ENCODE data around the gene RNF113B. TPM values are rescaled to one million over a fixed set of nuclear protein-coding genes. Genes with fewer than 3 reads are reported as not detected.

Gene RNF113B
- total RNA-seq, 4 donors from 2014 or later: not detected

- DNase-seq: peak in 1 of 3 donors; percentile 55
- TF ChIP-seq CTCF (IDR thresholded peaks at IDR 0.05) (no peak), POLR2A (IDR thresholded peaks at IDR 0.05) (no peak)
Measured at GRCh38 chr13:98143157-98143553, 33.9 kb downstream of the RNF113B start.

DNA sequence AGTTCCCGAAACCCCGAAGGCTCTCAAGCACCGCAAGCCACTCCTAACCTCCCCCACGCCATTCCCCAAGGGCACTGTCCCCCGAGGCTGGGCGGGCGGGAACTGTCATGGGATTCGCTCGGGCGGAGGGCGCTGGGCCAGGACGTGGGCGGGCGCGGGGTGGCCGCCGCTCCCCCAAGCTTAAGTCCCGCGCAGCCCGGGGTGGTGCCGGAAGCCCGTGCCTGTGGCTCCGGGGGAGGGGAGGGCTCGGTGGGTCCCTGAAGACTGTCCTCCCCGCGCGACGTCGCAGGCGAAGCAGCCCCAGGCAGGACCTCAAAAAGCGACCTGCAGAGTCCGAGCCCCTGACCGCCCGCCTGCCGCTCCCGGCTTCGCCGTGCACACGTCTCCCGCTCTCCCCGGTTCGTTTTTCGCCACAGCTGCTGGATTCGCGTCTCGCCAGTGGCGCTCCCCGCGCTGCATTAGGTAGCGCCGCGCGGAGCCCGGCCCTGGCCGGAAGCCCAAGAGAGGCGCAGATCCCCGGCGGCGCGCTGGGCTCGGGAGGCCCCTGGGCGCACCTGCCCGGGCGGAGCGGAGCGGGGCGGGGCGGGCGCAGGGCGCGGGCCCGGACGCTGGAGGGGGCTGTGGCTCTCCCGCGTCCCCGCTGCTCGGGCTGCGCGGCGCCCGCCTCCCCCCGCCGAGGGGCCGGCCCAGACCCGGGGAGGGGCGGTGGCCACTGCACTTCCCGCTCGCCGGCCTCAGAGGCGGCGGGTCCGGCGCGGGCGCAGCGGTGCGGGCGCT lies 34.5 kb downstream of the RNF113B start, which contains the start of gene FARP1:
FARP1 (plus strand) TSS at position 715 of the 777 bp plus-strand sequence. CDS start 70,149 bp downstream, outside the sequence.
- Histone ChIP-seq H3K9me3 (no peaks in the 10 kb centered on the region), H3K4me3 (peak within 1 kb of the TSS; percentile 41 to 73 (median 60)), H3K36me3 (no peaks in the 10 kb centered on the region), H3K4me1 (peaks cover 0 to 9% (median 0%) of the 10 kb centered on the region in 4 donors), H3K27me3 (no peaks in the 10 kb centered on the region), H3K27ac (peak within 1 kb of the TSS; percentile 36 to 78 (median 54))
- peak in 2 of 3 donors; percentile 65 to 77 for DNase-seq
- TF ChIP-seq CTCF (IDR thresholded peaks at IDR 0.05): peak in 3 of 6 experiments; percentile 36 to 54 (median 44)
- TF ChIP-seq POLR2A (IDR thresholded peaks at IDR 0.05): no peak

More at GRCh38 chr13:98143157-98143553, 33.9 kb downstream of the RNF113B start:
- Histone ChIP-seq H3K4me3 (peak overlapping the region; percentile 41 to 73 (median 60)), H3K27ac (peak overlapping the region; percentile 36 to 78 (median 54)), H3K27me3 (no peaks in the 10 kb centered on the region), H3K36me3 (no peaks in the 10 kb centered on the region), H3K4me1 (peaks cover 0 to 9% (median 0%) of the 10 kb centered on the region in 4 donors), H3K9me3 (no peaks in the 10 kb centered on the region)

DNA sequence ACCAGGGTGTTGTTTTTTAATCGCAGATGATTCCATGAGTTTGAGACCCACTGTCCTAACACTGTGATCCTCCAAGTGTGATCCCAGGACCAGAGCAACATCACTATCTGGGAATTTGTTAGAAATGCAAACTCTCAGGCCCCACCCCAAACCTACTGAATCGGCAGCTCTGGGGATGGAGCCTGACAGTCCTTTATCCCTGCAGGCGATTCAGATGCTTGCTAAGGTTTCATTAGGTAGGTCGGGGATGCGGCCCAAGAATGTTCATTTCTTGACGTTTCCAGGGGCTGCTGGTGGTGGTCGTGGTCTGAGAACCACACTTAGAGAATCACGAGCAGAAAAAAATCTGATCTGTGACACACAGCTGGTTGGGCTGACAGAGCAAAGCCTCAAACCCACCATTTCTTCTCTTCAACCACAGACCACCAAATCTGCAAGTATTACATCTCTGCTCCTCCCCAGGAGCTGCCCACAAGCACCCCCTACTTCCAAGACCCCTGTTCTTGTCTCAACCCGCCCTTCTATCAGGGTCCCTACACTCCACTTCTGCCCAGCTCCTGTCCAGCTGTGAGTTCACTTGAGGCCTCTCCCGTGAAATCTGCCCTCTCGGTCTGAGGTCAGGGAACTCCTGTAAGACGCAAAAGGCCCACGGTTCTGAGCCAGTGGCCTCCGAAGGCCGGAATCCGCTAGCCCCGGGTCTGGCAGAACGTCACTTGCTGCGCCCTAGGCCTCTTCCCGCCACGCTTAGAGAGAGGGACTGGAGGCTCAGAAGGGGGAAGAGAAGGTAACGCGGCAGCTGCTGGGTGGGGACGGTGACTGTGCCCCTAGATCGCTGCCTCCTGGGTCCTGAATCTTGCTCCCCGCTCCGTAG lies 35.3 kb downstream of the RNF113B start:
- Histone ChIP-seq H3K27me3 (no peaks in the 10 kb centered on the region), H3K4me1 (peaks cover 0 to 9% (median 0%) of the 10 kb centered on the region in 4 donors), H3K9me3 (no peaks in the 10 kb centered on the region), H3K4me3 (peak overlapping the region; percentile 40 to 73 (median 60)), H3K36me3 (no peaks in the 10 kb centered on the region), H3K27ac (peak overlapping the region in 1 of 4 donors; percentile 49)
- peak in 1 of 3 donors; percentile 49 for DNase-seq
- TF ChIP-seq POLR2A (IDR thresholded peaks at IDR 0.05): no peak
- TF ChIP-seq CTCF (IDR thresholded peaks at IDR 0.05): no peak

- DNase-seq: no peak
- Histone ChIP-seq H3K4me3 (no peak overlapping the region), H3K27me3 (no peaks in the 10 kb centered on the region), H3K27ac (no peak overlapping the region), H3K9me3 (no peaks in the 10 kb centered on the region), H3K36me3 (no peaks in the 10 kb centered on the region), H3K4me1 (peaks cover 0 to 9% (median 0%) of the 10 kb centered on the region in 4 donors)
- TF ChIP-seq POLR2A (IDR thresholded peaks at IDR 0.05): no peak
- no peak for TF ChIP-seq CTCF (IDR thresholded peaks at IDR 0.05)
Measured at GRCh38 chr13:98141091-98141490, 36.0 kb downstream of the RNF113B start.

- H3K9me3 ChIP-seq: no peaks in the 10 kb centered on the region
- H3K27ac ChIP-seq: no peak overlapping the region
- TF ChIP-seq CTCF (IDR thresholded peaks at IDR 0.05): no peak
- no peaks in the 10 kb centered on the region for H3K36me3 ChIP-seq
- H3K27me3 ChIP-seq: no peaks in the 10 kb centered on the region
- no peak for DNase-seq
- H3K4me3 ChIP-seq: no peak overlapping the region
- no peaks in the 10 kb centered on the region for H3K4me1 ChIP-seq
Measured at GRCh38 chr13:98134901-98135300, 42.2 kb downstream of the RNF113B start.

Measured in Peyer's patch (tissue), 4 donors.